Measurements from ENCODE around the gene C10orf105.

Gene C10orf105, protein sequence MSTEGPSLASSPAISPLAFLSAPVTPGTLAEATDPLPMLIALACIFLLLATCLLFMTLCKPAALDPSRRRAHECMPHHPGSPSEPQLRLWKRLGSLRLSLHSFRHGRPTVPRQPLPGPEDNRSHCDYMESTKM

DNA sequence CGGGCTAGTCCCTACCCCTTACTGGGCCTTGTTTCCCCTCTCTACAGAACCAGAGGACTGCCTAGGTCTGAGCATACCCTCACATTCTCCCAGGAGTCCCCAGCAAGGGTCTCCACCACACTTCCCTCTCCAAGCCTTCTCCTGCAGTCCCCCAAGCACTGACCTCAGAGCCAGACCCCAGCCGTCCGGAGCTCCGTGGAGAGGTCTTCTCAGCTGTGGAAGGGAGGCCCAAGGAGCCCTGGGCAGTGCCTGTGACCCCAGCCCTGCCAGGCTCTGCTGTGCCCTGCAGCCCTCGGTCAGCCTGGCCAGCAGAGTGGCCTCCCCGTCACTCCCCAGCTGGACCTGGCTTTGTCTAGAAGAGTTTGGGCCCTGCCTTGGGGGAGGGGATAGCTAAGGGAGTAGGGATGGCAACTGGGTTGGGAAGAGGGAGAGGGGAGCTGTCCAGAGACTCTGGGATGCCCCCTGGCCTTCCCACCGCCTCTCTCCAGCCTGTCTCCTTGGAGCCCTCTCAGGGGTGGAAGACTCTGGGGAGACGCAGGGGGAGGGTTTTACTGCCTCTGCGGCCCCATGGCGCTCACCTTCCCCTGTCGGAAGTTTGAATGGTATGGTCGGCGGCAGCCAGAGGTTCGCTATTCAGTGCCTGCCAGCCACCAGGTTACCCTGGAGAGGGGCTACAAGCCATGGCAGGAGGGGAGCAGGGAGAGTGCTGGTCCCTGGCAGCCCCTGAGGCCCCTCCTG, at the start of gene C10orf105:
TSS of gene C10orf105 (minus strand) at position 315 of the 738 bp plus-strand sequence. CDS start 3,441 bp downstream, outside the sequence.
- no peak for DNase-seq (ENCODE audit: low read depth)

DNA sequence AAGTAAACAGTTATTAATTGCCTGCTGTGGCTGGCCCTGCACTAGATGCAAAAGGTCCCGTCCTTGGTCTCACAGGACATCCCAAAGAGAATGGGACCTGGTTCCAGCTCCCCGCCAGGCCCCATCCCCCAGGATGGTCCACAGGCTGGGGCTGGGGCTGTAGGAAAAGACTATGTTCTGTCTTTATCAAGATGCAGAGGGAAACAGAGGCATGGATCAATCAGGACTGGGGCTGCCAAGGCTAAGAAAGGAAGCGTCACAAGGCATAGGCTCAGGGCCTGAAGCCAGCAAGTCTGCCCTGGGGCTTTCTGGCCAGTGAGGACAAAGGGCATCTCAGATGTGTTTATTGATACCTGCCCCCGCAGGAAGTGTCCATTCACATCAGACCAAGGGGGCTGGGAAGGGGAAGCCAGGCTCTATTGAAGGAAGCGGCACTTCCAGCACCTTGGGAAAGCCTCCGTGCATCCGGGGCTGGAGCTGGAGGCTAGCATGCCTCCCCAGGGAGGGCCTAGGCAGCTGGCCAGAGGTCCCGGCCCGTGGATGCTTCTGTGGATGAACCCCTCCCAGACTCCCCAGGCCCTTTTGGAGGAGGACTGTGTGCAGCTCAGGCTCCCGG, 48.0 kb upstream of the C10orf105 start:
- no peak for DNase-seq (ENCODE audit: low read depth)

DNA sequence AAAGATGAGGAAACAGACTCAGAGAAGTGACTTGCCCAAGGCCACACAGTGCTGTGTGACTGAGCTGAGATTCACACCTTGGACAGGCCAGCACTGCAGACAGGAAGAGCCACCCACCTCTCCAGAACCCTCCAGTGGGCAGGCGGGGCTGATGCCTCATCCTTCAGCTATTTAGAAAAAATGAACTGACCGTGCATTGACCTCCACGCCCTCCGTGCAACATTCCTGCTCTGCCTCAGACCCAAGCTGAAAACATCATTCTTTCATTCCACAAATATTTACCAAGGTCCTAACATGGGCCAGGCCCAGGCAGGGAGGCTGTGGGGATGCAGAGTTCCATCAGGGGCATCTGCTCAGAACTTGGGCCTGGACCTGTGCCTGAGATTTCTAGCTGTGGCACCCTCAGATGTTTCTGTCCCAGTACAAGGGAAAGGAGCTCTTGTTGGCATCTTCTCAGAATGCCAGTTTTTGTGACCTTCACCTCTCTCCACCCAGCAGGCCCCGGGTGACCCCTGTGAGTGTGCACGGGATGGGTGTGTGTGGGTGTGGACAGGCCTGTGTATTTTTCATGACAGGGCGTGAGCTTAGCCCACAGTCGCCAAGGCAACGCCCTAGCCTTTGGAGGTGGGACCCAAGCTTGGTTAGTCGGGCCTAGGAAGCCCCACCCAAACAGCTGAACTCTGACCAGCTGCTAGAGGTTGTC, 47.3 kb upstream of the C10orf105 start:
- peak; percentile 97 for DNase-seq (ENCODE audit: low read depth)

DNA sequence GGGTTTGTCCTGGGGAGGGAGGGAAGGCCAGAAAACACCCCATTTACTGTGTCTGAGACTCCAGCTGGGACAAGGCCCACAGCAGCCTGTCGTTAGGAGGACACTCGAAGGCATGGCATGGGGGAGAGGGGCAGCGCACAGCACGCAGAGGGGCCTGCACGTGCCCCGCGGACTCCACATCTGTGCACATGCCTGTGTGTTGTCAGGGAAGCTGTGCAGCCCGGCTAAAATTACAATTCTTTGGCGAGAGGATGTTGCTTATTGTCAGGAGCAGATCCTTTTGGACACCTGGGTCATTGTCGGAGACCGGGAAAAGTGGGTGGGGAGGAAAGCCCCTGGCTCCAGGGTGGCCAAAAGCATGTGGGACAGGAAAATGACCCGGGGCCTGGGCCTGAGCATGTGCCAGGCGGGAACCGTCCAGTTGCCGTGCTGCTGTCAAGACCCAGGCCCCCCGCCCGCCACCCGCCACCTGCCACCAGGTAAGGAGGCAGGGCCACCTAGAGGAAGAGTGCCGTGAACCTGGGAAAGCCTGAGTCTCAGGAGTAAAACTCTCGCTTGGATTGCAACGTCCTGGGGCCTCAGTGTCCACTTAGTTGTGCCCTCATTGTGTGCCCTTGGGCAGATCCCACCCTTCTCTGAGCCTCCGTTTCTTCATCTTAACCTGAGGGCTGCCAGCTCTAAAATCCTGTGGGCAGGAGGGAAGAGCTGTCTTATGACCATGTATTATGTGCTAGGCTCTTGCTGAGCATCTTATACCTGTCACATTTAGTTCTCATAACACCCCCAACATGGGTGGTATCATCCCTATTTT, 46.5 kb upstream of the C10orf105 start:
- DNase-seq (ENCODE audit: low read depth): no peak

DNA sequence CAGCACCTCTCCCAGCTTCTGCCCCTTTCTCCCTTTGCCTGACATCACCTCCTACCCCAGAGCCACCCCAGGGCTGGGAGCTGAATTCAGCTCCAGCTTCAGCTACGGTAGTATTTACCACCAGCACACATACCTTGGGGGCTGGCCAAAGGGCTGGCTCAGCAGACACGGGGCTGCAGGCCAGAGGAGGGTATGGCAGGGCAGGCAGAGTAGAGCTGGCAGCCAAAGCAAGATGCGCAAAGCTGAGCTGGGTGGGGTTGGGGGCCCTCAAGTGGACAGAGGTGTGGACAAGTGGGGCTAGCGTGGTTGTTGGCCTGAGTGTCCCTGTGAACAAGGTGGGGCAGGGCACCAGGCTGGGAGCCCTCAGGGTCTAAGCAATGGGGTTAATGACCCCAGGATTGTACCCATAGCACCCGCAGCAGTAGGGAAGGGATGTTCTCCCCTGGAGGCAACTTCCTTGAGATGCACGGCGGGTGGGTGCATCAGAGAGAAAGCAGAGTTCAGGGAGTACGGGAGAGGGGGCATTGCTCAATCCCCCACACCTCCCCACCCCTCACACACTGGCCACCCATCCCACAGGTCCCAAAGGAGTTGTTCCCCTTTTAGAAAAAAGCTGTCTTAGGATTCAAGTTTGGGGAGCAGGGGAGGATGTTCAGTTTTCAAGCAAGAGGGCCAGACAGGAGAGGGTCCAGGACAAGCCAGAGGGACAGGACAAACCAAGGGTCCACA, 45.8 kb upstream of the C10orf105 start:
- DNase-seq (ENCODE audit: low read depth): no peak

DNA sequence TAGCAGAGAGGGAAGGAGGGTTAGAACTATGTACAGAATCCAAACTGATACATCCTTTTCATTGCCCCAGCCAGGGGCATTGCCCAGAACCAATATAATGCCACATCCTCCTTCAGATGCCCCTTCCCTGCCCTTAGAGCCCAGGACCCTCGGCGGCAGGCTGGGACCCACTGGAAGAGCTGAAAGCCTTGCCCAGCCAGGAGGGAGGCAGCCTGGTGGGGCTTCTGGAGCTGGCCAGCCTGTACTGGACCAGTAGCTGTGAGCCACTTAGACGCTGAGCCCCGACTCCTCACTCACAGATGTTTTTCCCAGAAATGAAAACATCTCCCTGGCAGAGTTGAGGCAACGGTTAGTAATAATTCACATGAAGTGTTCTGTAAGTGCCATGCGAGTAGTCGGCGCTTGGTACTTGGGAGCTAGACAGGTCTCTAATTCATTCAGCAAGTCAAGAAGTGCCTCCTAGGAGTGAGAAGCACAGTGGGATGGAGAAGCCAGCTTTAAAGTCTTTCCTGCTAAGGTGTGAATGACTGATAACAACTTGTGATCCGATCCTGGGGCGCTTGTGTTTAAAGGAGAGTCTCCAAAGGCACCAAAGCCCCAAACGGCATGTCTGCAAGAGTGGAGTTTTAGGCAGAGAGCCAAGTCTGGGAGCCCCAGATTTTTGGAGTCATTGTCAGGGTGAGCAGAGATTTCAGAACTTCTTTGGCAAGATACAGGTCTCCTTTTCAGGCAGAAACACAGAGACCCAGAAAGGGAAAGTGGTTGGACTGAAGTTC, 44.0 kb upstream of the C10orf105 start:
- DNase-seq (ENCODE audit: low read depth): no peak

DNA sequence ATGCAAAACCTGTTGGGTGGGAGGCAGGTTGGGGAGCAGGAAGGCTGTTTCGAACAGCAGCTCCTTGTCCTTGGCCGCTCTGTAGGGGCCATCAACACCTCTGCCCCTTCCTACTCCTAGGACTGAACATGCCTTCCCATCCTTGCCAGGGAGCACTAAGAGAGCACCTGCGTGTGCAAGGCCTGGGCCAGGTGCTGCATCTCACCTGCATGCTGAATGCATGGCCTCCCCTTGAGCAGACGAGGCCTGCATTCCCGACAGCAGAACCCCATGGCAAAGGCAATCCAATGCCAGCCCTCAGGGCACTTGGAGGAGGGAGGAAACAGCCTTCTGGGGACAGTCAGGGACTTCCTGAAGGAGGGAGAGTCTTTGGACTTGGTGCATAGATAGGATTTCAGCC, 42.7 kb upstream of the C10orf105 start:
- no peak for DNase-seq (ENCODE audit: low read depth)

DNA sequence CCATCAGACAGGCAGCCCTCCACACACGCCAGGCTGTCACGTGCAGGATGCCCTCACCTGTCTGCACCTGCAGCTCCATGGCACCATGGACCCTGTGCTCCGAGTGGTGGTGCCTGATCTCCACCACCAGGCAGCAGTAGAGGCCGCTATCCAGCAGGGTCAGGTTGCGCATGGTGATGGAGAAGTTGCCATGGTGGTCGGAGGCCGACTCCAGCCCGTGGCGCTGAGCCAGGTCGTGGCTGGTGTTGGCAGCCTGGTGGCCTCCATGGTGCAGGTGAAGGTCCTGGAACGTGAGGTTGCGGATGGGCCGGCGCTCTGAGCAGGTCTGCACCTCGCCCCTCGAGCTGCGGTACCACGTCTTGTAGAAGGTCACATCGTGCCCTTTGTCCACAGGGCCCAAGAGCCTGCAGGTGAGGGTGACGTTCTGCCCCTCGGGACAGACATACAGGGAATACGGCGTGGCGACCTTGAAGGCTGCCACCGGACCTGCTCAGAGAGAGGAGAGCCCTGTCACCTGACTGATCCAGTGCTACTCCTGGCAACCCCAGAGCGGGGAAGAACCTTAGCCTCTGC, 42.0 kb upstream of the C10orf105 start:
- no peak for DNase-seq (ENCODE audit: low read depth)

DNA sequence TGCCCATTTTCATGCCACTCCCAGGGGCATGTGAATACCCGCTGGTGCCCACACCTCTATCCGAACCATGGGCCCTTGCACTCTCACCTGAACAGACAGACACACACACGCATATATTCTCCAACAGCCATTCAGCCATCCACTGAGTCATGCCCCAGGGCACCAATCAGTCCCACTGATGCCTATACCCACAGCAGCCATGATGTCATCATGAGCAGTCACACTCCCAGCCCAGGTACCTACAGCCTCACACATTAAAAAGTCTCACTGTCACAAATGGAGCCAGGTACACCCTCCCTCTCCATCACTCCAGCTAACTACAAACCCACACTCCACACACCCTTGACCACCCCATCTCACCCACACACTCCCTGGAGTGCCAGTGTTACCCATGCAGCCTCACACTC, 41.5 kb upstream of the C10orf105 start:
- no peak for DNase-seq (ENCODE audit: low read depth)

DNA sequence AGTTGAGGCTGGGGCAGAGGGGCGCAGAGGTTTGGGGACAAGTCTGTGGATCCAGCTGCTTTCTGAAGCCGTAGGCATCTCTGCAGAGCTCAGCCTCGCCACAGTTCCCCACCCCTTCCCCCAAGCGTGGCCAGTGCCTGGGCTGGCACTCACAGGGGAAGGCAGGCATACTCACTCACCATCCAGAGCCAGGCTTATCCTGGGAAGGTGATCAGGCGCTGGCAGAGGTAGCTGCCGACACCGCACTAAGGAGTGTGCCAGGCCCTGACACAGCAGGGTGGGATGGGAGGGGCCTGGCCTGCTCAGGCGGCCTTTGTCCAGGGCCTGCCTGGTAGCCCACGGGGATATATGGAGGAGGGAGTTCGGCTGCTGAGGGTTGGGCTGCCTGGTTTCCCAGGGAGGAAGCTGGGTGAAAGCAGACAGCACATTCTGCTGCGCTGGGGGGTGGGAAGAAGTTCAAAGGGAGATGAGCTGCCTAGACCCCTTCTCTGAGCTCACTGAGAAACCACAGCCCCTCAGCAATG, 37.9 kb upstream of the C10orf105 start:
- DNase-seq (ENCODE audit: low read depth): no peak

DNA sequence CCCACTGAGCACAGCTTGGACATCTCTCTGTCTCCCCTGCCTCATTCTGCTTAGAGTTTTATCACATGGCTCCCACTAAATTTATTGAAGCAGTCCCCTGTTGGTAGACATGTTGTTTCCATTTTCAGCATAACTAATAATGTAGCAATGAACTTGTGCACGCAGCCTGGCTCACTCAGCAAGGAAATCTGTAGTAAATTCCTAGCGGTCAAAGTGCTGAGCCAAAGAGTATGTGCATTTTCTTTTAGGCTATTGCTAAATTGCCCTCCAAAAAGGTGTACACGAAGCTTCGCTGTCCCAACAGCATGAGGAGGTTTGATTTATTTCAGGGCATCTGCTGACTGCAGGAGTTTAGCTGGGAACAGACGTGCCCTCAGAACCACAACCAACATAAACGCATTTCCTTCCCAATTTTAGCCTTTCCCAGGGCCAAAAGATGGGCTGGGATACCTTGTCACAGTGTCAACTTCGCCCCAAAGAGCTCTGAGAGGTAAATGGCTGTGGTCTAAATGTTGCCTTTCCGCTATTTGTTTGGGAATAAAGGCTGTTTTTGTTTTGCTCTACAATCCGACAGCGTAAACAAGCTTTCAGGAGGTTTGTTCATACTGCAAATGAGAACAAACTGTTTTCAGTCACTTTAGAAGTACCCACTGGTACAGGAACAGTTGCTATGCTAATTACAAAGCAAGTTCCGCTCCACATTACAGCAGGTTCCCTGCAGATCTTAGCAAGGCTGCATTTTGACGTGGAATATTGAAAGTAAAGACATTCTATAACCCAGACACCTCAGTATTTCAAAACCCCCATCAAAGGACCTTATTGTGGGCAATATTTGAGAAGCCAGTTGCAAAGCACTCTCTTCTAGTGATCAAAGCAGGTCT, 37.0 kb upstream of the C10orf105 start:
- peak; percentile 69 for DNase-seq (ENCODE audit: low read depth)

DNA sequence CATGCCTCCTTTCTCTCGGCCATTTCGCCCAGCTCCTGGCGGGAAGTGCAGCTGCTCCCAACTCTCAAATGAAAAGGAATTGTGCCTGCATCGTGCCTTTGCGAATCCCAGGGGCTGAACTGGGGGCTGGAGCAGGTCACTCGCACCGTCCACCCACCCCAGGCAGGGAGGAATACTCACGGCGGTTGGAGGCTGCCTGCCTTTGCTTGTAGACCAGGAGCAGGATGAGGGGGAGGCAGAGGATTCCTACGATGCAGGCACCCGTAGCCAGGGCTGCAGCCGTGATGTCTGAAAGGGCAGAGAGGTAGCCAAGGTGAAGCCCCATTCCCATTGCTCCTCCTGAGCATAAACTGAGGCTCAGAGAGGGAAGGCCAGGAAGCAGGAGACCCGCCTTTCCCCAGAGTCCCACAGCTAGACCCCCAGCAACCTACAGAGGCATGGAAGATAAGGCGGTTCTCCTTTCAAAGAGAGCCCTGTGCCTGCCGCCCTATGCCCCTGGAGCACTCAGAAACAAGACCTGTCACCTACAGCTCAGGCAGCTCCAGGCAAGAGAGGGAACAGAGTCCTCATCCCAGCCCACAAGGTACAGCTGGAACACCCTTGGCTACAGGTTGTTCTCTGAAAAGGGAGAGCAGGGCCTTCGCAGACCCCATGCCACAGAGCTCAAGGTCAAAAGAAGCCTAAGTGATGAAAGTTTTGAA, 35.8 kb upstream of the C10orf105 start:
- DNase-seq (ENCODE audit: low read depth): no peak

DNA sequence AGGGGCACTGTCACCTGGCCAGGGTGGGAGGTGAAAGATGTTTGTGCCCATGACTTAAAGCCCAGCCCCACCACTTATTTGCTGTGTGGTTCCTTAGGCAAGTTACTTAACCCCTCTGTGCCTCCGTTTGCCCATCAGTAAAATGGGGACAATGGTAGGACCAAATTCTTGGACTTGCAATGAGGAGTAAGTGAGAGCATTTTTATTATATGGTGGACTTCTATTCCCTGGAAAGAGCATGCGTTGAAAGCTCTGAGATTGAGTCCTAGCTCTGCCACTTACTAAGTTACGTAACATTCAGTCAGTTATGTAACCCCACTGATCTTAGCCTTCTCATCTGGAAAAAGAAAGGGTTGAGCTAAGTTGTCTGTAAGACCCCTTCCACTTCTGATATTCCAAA, 35.0 kb upstream of the C10orf105 start:
- no peak for DNase-seq (ENCODE audit: low read depth)

DNA sequence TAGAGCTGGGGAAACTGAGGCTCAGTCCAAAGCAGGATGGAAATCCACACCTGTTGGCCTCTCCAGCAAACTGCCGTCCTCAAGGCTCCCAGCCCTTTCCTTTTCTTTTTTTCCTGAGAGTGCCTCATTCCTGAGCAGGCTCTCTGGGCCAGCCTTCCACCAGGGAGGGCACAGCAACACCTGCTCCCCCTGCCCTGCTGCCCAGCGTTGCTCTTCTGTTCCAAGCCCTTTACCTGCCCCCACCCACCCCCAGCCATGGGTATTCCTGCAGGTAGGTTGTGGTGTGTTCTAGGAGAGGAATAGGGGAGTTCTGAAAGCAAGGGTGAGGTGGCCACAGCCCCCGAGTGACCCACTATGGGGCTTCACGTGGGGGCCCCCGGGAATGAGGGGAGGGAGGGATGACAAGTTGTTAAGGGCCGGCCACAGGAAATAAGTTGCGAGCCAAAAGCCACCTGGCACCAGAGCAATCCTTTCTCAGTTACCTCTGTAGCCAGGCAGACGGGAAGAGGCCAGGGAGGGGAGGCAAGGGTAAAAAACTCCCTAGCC, 34.5 kb upstream of the C10orf105 start:
- DNase-seq (ENCODE audit: low read depth): no peak

DNA sequence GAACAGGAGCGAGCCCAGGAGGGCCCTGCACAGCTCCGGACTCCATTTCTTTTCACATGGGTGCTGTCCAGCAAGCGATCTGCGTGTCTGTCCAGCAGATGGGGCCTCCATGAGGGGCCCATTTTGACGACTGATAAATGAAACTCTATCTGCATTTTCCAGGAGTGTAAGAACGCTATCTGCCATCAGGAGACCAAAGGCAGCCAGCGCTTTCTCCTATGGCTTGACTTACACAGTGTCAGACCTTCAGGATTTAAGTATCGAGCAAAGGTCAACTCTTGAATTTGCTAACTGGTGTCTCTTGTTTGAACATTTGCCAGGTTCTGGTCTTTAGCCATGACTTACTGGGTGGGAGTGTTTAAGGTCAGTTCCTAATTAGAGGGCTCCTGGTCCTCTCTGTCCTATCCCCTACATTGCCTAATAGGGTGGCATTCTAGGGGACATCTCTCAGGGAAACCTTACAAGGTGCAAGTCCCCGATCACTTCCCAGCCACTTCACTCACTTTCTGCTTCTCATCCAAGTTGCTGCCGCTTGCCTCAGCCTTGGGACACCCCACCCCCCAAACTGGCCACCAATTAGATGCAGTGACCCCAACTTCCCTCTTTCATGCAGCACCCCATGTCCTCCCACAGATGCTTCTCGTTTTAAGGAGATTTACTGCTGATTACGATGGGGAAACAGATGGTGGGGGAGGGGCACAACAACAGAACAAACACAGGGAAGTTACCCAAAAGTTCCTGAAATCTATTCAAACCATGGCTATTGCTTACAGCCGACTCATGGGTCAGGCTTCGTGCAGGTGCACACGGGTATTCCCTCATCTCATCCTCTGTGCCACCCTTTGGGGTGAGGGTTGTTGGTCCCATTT, 33.7 kb upstream of the C10orf105 start:
- no peak for DNase-seq (ENCODE audit: low read depth)

DNA sequence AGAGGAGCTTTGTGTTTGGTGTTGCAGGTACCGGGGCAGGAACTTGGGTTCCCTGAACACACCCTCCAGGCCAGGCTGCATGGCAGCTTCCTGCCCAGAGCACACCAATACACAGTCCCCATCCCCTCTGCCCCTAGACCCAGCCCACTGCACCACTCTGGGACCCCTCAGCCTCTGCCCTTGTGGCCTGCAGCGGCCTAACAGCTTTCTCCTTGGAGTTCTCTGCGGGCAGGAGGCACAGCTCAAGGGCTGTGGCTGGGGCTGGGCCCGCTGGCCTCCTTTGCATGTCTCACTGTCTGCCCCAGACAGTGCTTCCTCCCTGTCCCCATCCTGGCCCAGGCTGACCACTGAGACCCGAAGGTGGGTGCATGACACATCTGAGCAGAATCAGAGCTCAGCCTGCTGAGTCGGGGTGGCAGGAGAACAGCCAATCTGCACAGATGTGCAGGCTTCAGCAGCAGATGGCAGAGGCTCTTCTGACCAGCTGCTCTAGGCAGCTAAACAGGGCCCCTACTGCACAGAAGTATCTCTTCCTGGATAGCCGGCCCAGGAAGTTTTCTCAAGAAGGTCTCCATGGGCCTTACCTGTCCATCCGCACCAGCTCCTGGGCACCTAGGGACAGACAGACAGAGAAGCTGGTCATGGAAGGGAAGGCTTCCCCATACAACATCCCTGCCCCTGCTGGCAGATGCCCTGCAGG, 33.0 kb upstream of the C10orf105 start:
- DNase-seq (ENCODE audit: low read depth): no peak

Data from GM04504 (cell line).